Right cardiac atrium (tissue), 5 donors: ENCODE measurements around the gene CMC2. TPM values are rescaled to one million over a fixed set of nuclear protein-coding genes. Genes with fewer than 3 reads are reported as not detected.

Source experiments
- ATAC-seq, 2 donors: fragments of 200-7000 bp; cut with Tn5 transposase; one replicate each; pipeline versions ENCODE4 v1.8.0 to v1.9.1; 2020; ENCODE audit warnings: moderate library complexity in 2 of 2, mild to moderate bottlenecking in 1 of 2
- DNase-seq, 3 donors: peaks; one replicate each; pipeline ENCODE4 v3.0.0-alpha.2; 2020
- H3K27ac ChIP-seq: one replicate; pipeline ENCODE4 v1.5.1; 2013; ENCODE audit warnings: mild to moderate bottlenecking, low read length, control low read depth, moderate library complexity
- H3K27me3 ChIP-seq: one replicate; pipeline ENCODE4 v1.6.1; 2013; ENCODE audit not compliant: control insufficient read depth, insufficient read depth
- H3K4me1 ChIP-seq: one replicate; pipeline ENCODE4 v1.6.1; 2013; ENCODE audit warnings: low read length; ENCODE audit not compliant: control insufficient read depth, insufficient read depth
- H3K4me3 ChIP-seq: one replicate; pipeline ENCODE4 v1.5.1; 2013; ENCODE audit warnings: low read length, control low read depth
- H3K9me3 ChIP-seq: one replicate; pipeline ENCODE4 v1.6.1; 2013; ENCODE audit warnings: low read length; ENCODE audit not compliant: control insufficient read depth
- WGBS: extraction: QIAGEN DNeasy Blood & Tissue Kit; methylation state at CpG from one replicate; pipeline ENCODE4 v1.1.7; 2013; 5-methylcytosine and 5-hydroxymethylcytosine counted together
- intact Hi-C, 4 donors: fragments of 100-400 bp; cut with DNase I; formaldehyde crosslinking; loops; one replicate each; pipeline versions ENCODE4 v1.11.0 to v1.14.0; 2022 to 2023
- polyA plus RNA-seq: library from polyadenylated mRNA; stranded (reverse); fragments of 200-250 nt; gene quantifications from one replicate; pipeline ENCODE4 v1.2.3, GENCODE V29; 2013
- total RNA-seq, 4 donors: library from RNA; stranded (reverse); fragmentation: NEBNext Ultra II Directional; extraction: Animal tissue kit (Norgen Biotek cat#: 25700); gene quantifications; one replicate each; pipeline ENCODE4 v1.2.1, GENCODE V29; 2021
- donor health status: healthy with polysubstance abuse.
- donor health status: DM: no; HTN: yes; CAD: no.
- donor health status: DM: no; HTN: no; CAD: no.
- donor health status: DM: no; HTN: yes; CAD: no; lungs with severe emphysema.
- donor health status: DM: yes; HTN: yes; CAD: no.

The CMC2 gene
- total and polyA plus RNA-seq, 5 donors: 117 to 342 (median 126) TPM

DNA sequence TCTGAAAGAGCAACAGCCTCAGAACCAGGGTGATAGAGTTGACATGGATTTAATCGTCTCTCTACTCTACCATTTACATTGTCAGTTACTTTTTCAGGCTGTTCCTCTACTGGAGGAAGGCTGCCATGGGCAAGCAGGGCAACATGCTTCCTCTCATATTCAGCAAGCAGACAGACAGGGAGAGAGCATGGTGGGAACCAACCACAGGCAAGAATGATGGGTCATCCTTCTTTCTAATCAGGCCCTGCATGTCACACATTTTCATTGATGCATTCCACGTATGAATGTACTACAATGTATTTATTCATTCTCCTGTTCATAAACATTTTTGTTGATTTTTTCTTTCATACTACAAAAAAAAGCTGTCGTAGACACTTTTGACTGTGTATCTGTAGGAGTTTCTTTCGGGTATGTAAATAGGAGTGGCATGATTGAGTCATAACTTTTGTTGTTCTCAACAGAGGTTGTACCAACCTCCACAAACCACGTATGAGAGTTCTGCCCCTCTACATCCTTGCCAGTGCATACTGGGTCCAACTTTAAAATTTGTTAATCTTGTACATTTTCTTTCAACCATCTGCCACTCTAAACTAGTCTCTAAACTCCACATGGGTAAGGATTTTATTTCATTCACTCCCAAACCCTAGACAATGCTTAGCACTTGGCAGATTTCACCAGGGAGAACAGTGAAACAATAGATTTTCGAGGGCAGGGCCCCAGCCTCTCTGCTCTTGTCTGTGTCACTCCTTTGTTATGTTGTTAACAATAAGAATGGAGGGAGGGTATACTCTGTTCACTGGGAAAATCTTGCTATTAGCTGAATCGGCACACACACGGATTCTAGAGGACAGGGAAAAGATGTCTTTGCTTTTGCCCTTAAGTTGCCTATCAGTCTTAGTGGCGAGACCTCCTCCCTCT lies 58.7 kb downstream of the CMC2 start:
- no peaks in the 10 kb centered on the region for H3K27me3 ChIP-seq
- H3K4me1 ChIP-seq: no peaks in the 10 kb centered on the region
- no peak for DNase-seq
- H3K27ac ChIP-seq: no peak overlapping the region
- no peak overlapping the region for H3K4me3 ChIP-seq
- 78% methylated on average over 9 of the region's 9 CpGs for WGBS
- intact Hi-C loops: no loop called here
- ATAC-seq: peak in 1 of 2 donors; percentile 16
- no peaks in the 10 kb centered on the region for H3K9me3 ChIP-seq

DNA sequence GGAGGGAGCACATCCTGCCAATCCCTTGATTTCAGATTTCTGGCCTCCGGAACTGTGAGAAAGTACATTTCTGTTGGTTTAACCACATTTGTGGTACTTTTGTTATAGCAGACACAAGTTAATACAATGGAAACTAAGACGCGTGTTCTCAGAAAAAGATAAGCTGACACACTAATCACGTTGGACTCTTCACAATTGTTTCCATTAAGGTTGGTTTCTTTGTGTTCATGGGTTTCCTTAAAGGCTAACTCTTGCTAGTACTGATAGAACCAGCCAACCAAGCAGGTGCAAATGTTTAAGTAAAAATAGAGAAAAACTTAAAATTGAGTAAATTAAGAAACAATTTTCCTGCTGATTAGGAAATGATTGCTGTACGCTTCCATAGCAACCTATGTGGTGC lies 59.4 kb downstream of the CMC2 start:
- no peak overlapping the region for H3K27ac ChIP-seq
- no peaks in the 10 kb centered on the region for H3K4me1 ChIP-seq
- ATAC-seq (no peak), DNase-seq (no peak)
- no peak overlapping the region for H3K4me3 ChIP-seq
- no peaks in the 10 kb centered on the region for H3K9me3 ChIP-seq
- intact Hi-C loops: no loop called here
- no peaks in the 10 kb centered on the region for H3K27me3 ChIP-seq
- WGBS: 79% methylated on average over 5 of the region's 5 CpGs

DNA sequence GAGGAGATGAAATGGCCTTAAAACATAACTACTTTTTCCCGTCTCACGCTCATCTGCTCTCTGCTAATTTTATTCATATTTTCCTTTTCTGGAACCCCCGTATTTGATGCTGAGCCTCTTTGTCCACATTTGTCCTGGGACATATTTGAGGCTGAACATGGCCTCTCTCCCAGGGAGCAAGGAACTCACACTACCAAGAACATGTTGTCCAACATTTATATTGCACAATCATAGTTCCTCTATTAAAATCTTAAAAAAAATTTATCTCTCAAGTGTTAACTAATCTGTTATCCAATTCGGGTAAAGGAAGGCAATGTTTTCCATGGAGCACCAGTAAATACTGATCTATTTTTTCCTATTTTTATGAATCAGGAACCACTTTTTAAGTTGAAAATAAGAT lies 60.2 kb downstream of the CMC2 start:
- peak; percentile 42 to 80 for ATAC-seq

DNA sequence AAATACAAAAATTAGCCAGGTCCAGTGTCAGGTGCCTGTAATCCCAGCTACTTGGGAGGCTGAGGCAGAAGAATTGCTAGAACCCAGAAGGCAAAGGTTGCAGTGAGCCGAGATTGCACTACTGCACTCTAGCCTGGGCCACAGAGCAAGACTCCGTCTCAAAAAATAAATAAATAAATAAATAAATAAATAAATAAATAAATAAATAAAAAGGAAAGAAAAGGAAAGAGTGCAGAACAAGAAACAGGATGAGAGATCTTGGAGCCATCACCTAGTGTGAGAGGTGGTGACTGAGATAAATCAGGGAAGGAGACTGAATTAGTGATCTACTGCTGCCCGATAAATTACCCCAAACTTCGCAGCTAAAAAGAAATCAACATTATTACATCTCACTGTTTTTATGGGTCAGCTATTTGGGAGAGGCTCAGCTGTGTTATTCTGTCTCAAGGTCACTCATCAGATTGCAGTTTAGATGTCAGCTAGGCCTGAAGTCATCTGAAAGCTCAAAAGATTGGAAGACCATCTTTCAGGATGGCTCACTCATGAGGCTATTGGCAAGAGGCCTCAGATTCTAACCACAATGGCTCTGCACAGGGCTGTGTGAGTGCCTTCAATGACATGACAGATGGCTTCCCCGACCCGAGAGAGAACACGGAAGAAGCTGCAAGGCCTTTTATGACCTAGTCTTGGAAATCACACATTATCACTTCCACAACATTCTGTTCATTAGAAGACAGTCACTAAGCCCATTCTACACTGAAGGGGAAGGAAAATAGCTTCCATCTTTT lies 66.4 kb downstream of the CMC2 start:
- Histone ChIP-seq H3K4me3 (no peak overlapping the region), H3K4me1 (no peaks in the 10 kb centered on the region), H3K27ac (no peak overlapping the region), H3K27me3 (no peaks in the 10 kb centered on the region), H3K9me3 (no peaks in the 10 kb centered on the region)
- intact Hi-C loops: no loop called here
- no peak for ATAC-seq
- WGBS: 88% methylated on average over 7 of the region's 7 CpGs
- no peak for DNase-seq

More for the DNA sequence above, 60.2 kb downstream of the CMC2 start:
- Histone ChIP-seq H3K27me3 (no peaks in the 10 kb centered on the region), H3K4me3 (no peak overlapping the region), H3K4me1 (no peaks in the 10 kb centered on the region), H3K27ac (no peak overlapping the region), H3K9me3 (no peaks in the 10 kb centered on the region)
- 74% methylated on average over 4 of the region's 4 CpGs for WGBS
- DNase-seq: no peak
- intact Hi-C loops: no loop called here

DNA sequence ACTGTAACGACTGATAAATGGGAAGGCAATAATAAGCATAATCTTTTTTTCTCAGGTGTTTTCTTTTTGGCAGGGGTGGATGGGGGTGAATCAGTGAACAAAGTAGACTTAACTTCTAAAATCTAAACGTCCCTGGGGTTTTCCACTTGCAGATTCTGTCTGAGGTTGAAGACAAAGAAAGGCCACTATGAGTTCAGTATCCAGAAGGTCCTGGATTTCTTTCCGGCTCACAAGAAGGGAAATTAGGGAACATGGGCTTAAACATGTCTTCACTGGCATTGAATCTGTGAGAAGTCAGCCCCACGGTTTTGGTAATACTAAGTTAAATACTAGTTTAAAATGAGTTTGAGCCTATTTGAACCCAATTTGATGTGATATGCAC lies 67.8 kb downstream of the CMC2 start:
- Histone ChIP-seq H3K4me1 (no peaks in the 10 kb centered on the region), H3K27ac (no peak overlapping the region), H3K27me3 (no peaks in the 10 kb centered on the region), H3K4me3 (no peak overlapping the region), H3K9me3 (no peaks in the 10 kb centered on the region)
- no peak for ATAC-seq
- intact Hi-C loops: no loop called here
- no peak for DNase-seq
- 77% methylated on average over 4 of the region's 4 CpGs for WGBS

DNA sequence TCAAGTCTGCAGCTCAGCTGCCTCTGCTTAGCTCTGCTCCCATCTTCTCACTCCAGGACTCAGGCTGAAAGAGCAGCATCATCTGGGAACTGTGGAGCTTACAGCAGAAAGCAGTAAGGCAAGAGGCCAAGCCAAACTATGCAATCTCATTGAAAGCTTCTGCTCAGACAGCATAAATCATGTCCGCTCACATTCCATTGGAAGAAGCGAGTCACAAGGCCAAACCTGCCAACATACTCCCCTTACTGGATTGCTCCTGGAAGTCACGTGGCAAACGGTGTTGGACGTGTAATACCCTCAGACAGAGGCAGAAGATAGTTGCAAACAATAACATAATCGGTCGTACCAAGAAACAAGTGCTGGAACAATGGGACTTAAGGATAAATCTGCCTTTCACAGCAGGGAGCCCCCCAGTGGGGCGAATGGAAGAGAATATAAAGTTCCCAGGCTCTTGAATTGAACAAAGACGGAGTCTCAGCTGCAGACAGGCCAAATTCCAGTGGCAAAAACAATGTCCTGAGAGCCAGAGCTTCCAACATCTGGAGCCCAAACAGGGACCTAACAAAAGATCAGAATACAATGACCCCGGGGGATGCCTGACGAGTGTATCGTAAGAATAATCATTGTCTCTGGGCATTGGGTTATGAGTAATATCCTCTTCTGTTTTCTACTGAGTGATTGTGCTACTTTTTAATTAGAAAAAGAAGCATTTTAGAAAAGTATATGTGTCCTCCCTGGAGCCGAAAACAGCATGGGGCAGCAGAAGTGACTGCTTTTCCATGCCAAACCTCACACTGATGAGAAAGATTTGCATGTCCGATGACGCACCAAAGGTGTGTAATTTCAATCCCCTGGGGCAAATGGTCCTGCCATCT lies 68.4 kb downstream of the CMC2 start:
- no peaks in the 10 kb centered on the region for H3K9me3 ChIP-seq
- H3K27ac ChIP-seq: no peak overlapping the region
- intact Hi-C loops: no loop called here
- peak; percentile 59 to 63 (median 60) for DNase-seq
- ATAC-seq: peak; percentile 92 to 95
- WGBS: 49% methylated on average over 15 of the region's 15 CpGs
- no peak overlapping the region for H3K4me3 ChIP-seq
- no peaks in the 10 kb centered on the region for H3K27me3 ChIP-seq
- H3K4me1 ChIP-seq: no peaks in the 10 kb centered on the region

DNA sequence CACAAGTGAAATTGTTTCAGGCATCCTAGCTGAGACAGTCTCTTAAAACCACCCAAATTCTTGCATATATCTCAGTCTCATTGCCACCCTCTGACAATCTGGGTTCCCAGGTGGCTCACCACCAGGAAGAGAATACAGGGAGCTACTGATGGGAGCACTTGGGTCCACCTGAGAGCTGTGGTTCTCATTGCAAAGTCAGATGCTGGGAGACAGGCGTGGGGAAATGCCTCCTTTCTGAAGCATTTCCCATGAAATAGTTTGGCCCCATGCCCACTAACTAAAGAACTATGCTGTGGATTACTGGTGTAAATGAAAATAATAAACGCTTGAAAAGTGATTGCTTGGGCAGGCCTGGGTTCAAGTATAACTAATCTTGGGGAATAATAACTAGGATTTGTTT lies 70.3 kb downstream of the CMC2 start:
- H3K9me3 ChIP-seq: no peaks in the 10 kb centered on the region
- no peaks in the 10 kb centered on the region for H3K27me3 ChIP-seq
- H3K27ac ChIP-seq: no peak overlapping the region
- DNase-seq (no peak), ATAC-seq (no peak)
- no peaks in the 10 kb centered on the region for H3K4me1 ChIP-seq
- 57% methylated on average over 2 of the region's 2 CpGs for WGBS
- intact Hi-C loops: no loop called here
- H3K4me3 ChIP-seq: no peak overlapping the region

DNA sequence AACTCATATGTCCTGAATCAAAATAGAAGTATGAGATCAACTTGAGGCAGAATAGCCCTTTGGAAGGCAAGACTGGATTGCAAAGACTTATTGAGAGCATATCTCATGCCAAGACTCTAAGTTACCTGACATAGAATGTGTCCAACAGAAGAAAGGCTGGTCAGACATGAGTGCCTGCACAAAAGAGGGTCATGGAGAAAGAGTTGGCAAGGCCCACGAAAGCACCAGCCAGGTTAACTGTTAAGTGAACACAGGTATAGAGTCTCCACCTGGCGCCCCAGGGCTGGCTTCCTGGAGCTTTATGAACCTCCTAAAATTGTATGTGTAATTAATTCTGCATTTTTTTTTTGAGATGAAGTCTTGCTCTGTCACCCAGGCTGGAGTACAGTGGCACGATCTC lies 71.0 kb downstream of the CMC2 start:
- Histone ChIP-seq H3K4me3 (no peak overlapping the region), H3K27ac (no peak overlapping the region), H3K9me3 (no peaks in the 10 kb centered on the region), H3K27me3 (no peaks in the 10 kb centered on the region), H3K4me1 (no peaks in the 10 kb centered on the region)
- ATAC-seq: no peak
- intact Hi-C loops: no loop called here
- 93% methylated on average over 3 of the region's 3 CpGs for WGBS
- no peak for DNase-seq

DNA sequence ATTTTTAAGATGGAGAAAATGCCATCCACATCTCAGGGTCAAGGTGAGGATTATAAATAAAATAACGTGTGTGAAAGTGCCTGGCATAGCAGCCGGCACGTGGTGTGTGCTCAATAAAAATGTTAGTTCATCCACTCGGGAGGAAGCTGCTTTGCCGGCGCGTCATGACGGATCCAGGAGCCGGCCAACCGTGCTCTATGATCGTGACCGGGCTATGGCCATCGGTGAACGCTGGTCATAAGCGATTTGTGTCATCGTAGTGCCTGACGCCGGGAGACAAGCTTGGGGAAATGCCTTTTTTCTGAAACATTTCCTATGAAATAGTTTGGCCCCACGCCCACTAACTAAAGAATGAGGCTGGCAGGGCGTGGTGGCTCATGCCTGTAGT lies 74.0 kb downstream of the CMC2 start:
- Histone ChIP-seq H3K27ac (peak overlapping the region; percentile 13), H3K4me1 (no peaks in the 10 kb centered on the region), H3K27me3 (no peaks in the 10 kb centered on the region), H3K9me3 (no peaks in the 10 kb centered on the region), H3K4me3 (peak overlapping the region; percentile 39)
- intact Hi-C loops: no loop called here
- ATAC-seq (peak; percentile 53 to 87), DNase-seq (peak; percentile 76 to 85 (median 82))
- WGBS: 27% methylated on average over 20 of the region's 20 CpGs

DNA sequence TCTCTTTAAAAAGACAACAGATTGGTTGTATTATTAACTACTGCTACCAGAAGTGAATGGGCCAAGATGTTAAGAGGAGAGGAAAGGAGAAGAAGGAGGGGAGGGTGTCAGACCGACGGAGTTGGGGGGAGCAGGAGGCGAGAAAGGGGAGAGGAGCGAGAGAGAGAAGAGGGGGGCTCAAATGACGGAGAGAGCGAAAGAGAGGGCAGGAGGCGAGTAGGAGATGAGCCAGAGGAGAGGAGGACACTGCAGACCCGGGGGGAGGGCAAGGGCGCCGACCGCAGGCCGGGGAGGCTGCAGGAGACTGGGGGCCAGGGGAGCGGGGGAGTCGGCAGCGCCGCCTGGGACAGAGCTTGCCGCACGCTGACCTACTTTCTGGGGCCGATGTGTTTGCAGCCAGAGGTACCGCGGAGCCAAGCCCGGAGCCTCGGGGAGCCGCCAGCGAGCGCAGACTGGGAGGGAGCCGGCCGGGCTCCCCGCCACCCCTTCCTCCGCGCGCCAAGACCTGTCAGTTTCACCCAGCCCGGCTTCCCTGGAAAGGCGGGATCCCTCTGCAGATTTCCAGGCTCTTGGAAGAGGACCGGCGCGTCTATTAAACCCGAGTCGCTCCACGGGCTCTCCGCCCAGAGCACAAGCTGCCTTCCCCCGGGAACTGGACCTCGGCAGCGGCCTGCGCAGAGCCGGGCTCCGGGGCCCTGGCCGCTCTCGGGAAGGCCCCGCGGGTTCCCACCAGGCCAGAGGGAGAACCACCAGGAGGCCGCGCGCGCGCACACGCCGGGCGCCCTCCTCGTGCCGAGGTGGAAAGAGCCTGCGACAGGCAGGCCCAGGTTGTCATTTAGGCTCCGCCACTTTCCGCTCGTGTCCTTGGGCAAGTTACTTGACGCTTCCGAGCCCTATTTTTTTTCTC lies 74.6 kb downstream of the CMC2 start:
- 2% methylated on average over 67 of the region's 67 CpGs for WGBS
- Histone ChIP-seq H3K4me3 (peak overlapping the region; percentile 39), H3K9me3 (no peaks in the 10 kb centered on the region), H3K27ac (peak overlapping the region; percentile 13), H3K27me3 (no peaks in the 10 kb centered on the region), H3K4me1 (no peaks in the 10 kb centered on the region)
- ATAC-seq (peak; percentile 93 to 96), DNase-seq (peak; percentile 85 to 95 (median 95))
- intact Hi-C loops: no loop called here
